Loucy (cell line): ENCODE data around the gene SRD5A3.
A peak's percentile ranks its signal among the peaks of the same experiment; 100 is the strongest.

ENCODE experiments used
- H2AFZ ChIP-seq: fragments of 200-600 bp; sonication (generic); 2 replicates; pipeline ENCODE4 v1.6.0; 2016; ENCODE audit warnings: antibody characterized with exemption, mild to moderate bottlenecking, low read length, moderate library complexity
- H3F3A ChIP-seq: fragments of 200-600 bp; 2 replicates; pipeline ENCODE4 v1.6.0; 2016; ENCODE audit warnings: antibody characterized with exemption, low read depth, mild to moderate bottlenecking
- H3K27me3 ChIP-seq: fragments of 200-600 bp; sonication (generic); 2 replicates; pipeline ENCODE4 v1.6.1; 2014; ENCODE audit warnings: low read length, mild to moderate bottlenecking; ENCODE audit not compliant: insufficient read depth, poor library complexity, severe bottlenecking
- H3K36me3 ChIP-seq: fragments of 200-600 bp; sonication (generic); 2 replicates; pipeline ENCODE4 v1.6.1; 2016; ENCODE audit warnings: low read length; ENCODE audit not compliant: insufficient read depth
- H3K4me1 ChIP-seq: fragments of 200-600 bp; sonication (generic); 2 replicates; pipeline ENCODE4 v1.5.1; 2014; ENCODE audit warnings: low read length, mild to moderate bottlenecking; ENCODE audit not compliant: insufficient read depth, poor library complexity, severe bottlenecking
- H3K4me2 ChIP-seq: fragments of 200-600 bp; sonication (generic); 2 replicates; pipeline ENCODE4 v1.6.0; 2014; ENCODE audit warnings: antibody characterized with exemption, low read length, low read depth, mild to moderate bottlenecking; ENCODE audit not compliant: poor library complexity, severe bottlenecking
- H3K4me3 ChIP-seq: fragments of 200-600 bp; sonication (generic); 2 replicates; pipeline ENCODE4 v1.5.1; 2014; ENCODE audit warnings: low read length, mild to moderate bottlenecking, mixed read lengths; ENCODE audit not compliant: poor library complexity, severe bottlenecking
- H3K79me2 ChIP-seq: fragments of 200-600 bp; sonication (generic); 2 replicates; pipeline ENCODE4 v1.6.1; 2014; ENCODE audit warnings: low read length; ENCODE audit not compliant: insufficient read depth
- H3K9ac ChIP-seq: fragments of 200-600 bp; sonication (generic); 2 replicates; pipeline ENCODE4 v1.6.0; 2014; ENCODE audit warnings: mild to moderate bottlenecking, low read depth, low read length, moderate library complexity; ENCODE audit not compliant: poor library complexity, severe bottlenecking
- H3K9me2 ChIP-seq: fragments of 200-600 bp; sonication (generic); replicated peaks from 2 replicates; pipeline ENCODE4 v1.6.1; 2016; ENCODE audit warnings: low read depth, low read length, mixed read lengths
- H3K9me3 ChIP-seq: fragments of 200-600 bp; sonication (generic); 2 replicates; pipeline ENCODE4 v1.6.1; 2014; ENCODE audit warnings: mild to moderate bottlenecking, antibody characterized with exemption, low read length, low read depth; ENCODE audit not compliant: insufficient read depth
- H4K20me1 ChIP-seq: fragments of 200-600 bp; sonication (generic); 2 replicates; pipeline ENCODE4 v1.6.0; 2014; ENCODE audit warnings: antibody characterized with exemption, low read length, mild to moderate bottlenecking; ENCODE audit not compliant: insufficient read depth, poor library complexity, severe bottlenecking
- EZH2phosphoT487 ChIP-seq: fragments of 200-600 bp; IDR thresholded peaks from 2 replicates; pipeline ENCODE4 v1.6.1; 2018; ENCODE audit warnings: antibody characterized with exemption, mild to moderate bottlenecking, moderate library complexity, borderline replicate concordance
- TF ChIP-seq, protein P1 (sequence below): fragments of 200-600 bp; sonication (generic); conservative IDR thresholded peaks from 2 replicates; pipeline ENCODE4 v1.5.1; 2014; ENCODE audit warnings: mild to moderate bottlenecking, antibody characterized with exemption, low read length

Gene SRD5A3

DNA sequence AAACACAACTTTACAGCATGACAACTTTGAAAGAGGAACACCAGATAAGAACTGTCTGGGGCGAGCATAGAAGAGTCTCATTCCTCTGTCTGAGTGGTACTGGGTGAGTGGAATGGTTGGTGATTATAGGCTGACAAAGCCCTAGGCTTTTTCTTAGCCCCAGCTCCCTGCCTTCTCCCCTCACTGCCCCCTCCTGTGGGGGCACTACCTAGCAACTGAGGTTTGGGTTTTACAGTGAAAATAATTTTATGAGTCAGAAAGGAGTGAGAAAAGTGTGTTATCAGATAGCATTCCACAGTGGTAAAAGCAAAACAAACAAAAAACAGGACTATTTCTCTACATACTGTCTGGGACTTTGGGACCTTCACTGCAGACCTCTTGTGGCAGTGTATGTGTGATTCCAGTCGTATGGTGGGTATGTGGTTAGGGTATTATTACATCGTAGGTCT, 39.2 kb downstream of the SRD5A3 start:
- Histone ChIP-seq H3K4me2 (no peak overlapping the region), H3K27me3 (no peaks in the 10 kb centered on the region), H3K36me3 (no peaks in the 10 kb centered on the region), H3K9ac (no peak overlapping the region), H4K20me1 (no peaks in the 10 kb centered on the region), H3K4me3 (no peak overlapping the region), H2AFZ (no peak overlapping the region), H3K79me2 (no peaks in the 10 kb centered on the region), H3K9me2 (no peaks in the 10 kb centered on the region), H3K4me1 (peaks cover 4% of the 10 kb centered on the region), H3F3A (no peaks in the 10 kb centered on the region), H3K9me3 (no peaks in the 10 kb centered on the region)
- no peak for TF ChIP-seq EZH2phosphoT487
- TF ChIP-seq, protein P1, sequence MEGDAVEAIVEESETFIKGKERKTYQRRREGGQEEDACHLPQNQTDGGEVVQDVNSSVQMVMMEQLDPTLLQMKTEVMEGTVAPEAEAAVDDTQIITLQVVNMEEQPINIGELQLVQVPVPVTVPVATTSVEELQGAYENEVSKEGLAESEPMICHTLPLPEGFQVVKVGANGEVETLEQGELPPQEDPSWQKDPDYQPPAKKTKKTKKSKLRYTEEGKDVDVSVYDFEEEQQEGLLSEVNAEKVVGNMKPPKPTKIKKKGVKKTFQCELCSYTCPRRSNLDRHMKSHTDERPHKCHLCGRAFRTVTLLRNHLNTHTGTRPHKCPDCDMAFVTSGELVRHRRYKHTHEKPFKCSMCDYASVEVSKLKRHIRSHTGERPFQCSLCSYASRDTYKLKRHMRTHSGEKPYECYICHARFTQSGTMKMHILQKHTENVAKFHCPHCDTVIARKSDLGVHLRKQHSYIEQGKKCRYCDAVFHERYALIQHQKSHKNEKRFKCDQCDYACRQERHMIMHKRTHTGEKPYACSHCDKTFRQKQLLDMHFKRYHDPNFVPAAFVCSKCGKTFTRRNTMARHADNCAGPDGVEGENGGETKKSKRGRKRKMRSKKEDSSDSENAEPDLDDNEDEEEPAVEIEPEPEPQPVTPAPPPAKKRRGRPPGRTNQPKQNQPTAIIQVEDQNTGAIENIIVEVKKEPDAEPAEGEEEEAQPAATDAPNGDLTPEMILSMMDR: no peak

GRCh38 chr4:55386073-55386472, 40.0 kb downstream of the SRD5A3 start:
- no peaks in the 10 kb centered on the region for H3K9me2 ChIP-seq
- no peaks in the 10 kb centered on the region for H3K79me2 ChIP-seq

DNA sequence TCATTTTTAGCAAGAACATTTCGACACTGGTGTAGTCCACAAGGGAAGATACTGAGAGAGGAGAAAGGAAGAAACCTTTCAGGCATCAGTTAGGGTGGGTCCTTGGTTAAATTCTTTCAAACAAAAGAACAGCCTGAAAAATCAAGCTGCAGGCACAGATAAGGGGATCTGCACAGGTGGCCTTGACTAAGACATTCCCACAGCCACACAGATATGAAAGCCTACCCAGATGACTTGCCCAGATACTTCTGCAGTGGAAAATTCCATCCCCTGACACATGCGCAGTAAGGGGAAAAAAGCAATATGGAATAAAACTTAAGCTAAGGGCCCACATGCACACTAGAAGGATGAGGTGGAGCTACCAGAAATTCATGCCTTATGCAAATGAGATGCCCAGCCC, 40.8 kb downstream of the SRD5A3 start:
- Histone ChIP-seq H3K4me1 (peaks cover 4% of the 10 kb centered on the region), H3K36me3 (no peaks in the 10 kb centered on the region), H3K9ac (no peak overlapping the region), H3K4me3 (no peak overlapping the region), H3K4me2 (no peak overlapping the region), H3K9me2 (no peaks in the 10 kb centered on the region), H2AFZ (no peak overlapping the region), H3K9me3 (no peaks in the 10 kb centered on the region), H3F3A (no peaks in the 10 kb centered on the region), H4K20me1 (no peaks in the 10 kb centered on the region), H3K27me3 (no peaks in the 10 kb centered on the region), H3K79me2 (no peaks in the 10 kb centered on the region)
- TF ChIP-seq EZH2phosphoT487: no peak
- TF ChIP-seq, protein P1: no peak

More at GRCh38 chr4:55386073-55386472, 40.0 kb downstream of the SRD5A3 start:
- Histone ChIP-seq H3K4me3 (no peak overlapping the region), H4K20me1 (no peaks in the 10 kb centered on the region), H2AFZ (peak overlapping the region; percentile 69; the same call in 1 of the 2 replicates), H3K9me3 (no peaks in the 10 kb centered on the region), H3K4me2 (no peak overlapping the region), H3F3A (no peaks in the 10 kb centered on the region), H3K27me3 (no peaks in the 10 kb centered on the region), H3K9ac (no peak overlapping the region), H3K36me3 (no peaks in the 10 kb centered on the region), H3K4me1 (peaks cover 4% of the 10 kb centered on the region)
- TF ChIP-seq, protein P1: no peak
